Liver (tissue), 9 donors: ENCODE data around the gene KISS1. TPM values are rescaled to one million over a fixed set of nuclear protein-coding genes. Genes with fewer than 3 reads are reported as not detected.

ENCODE experiments used
- DNase-seq: peaks from one replicate; pipeline ENCODE4 v3.0.0-alpha.2; 2017; ENCODE audit warnings: low spot score
- H3K27ac ChIP-seq, 2 donors: one replicate each; pipeline ENCODE4 v1.7.0; 2013; ENCODE audit warnings: inconsistent platforms in 2 of 2, low read length in 2 of 2, control low read depth in 1 of 2, low read depth in 1 of 2, mild to moderate bottlenecking in 1 of 2
- H3K27me3 ChIP-seq, 4 donors: one replicate each; pipeline versions ENCODE4 v1.6.1 to v1.7.0; 2013; ENCODE audit warnings: low read length in 3 of 4, inconsistent platforms in 1 of 4, mild to moderate bottlenecking in 1 of 4, moderate library complexity in 1 of 4; ENCODE audit not compliant: control insufficient read depth in 4 of 4, insufficient read depth in 4 of 4
- H3K36me3 ChIP-seq, 4 donors: one replicate each; pipeline versions ENCODE4 v1.6.1 to v1.7.0; 2013; ENCODE audit warnings: low read length in 3 of 4, mild to moderate bottlenecking in 3 of 4, low read depth in 1 of 4, moderate library complexity in 1 of 4; ENCODE audit not compliant: control insufficient read depth in 4 of 4, insufficient read depth in 3 of 4
- H3K4me1 ChIP-seq, 4 donors: one replicate each; pipeline versions ENCODE4 v1.6.1 to v1.7.0; 2013; ENCODE audit warnings: low read length in 3 of 4, mild to moderate bottlenecking in 3 of 4, moderate library complexity in 1 of 4; ENCODE audit not compliant: control insufficient read depth in 4 of 4, insufficient read depth in 4 of 4
- H3K4me3 ChIP-seq, 3 donors: one replicate each; pipeline versions ENCODE4 v1.6.1 to v1.7.0; 2013; ENCODE audit warnings: low read length in 3 of 3, control low read depth in 1 of 3, low read depth in 1 of 3, mild to moderate bottlenecking in 1 of 3
- H3K9ac ChIP-seq, 2 donors: one replicate each; pipeline ENCODE4 v1.7.0; 2013; ENCODE audit warnings: low read length in 2 of 2, mild to moderate bottlenecking in 2 of 2, moderate library complexity in 2 of 2, control low read depth in 1 of 2, low read depth in 1 of 2
- H3K9me3 ChIP-seq, 4 donors: one replicate each; pipeline versions ENCODE4 v1.6.1 to v1.7.0; 2013; ENCODE audit warnings: low read length in 3 of 4; ENCODE audit not compliant: control insufficient read depth in 4 of 4
- EGR1 ChIP-seq, 2 donors: IDR thresholded peaks; 2 replicates each; pipeline ENCODE4 v1.6.1; 2016 to 2018; ENCODE audit warnings: antibody characterized with exemption in 2 of 2, low read depth in 2 of 2
- FOXA2 ChIP-seq: IDR thresholded peaks from 2 replicates; pipeline ENCODE4 v1.6.1; 2016; ENCODE audit warnings: antibody characterized with exemption
- GABPA ChIP-seq, 2 donors: IDR thresholded peaks in 1 of 2; conservative IDR thresholded peaks in 1 of 2; 2 replicates each; pipeline ENCODE4 v1.6.1; 2016; ENCODE audit warnings: antibody characterized with exemption in 2 of 2, mild to moderate bottlenecking in 1 of 2, moderate library complexity in 1 of 2
- HNF4A ChIP-seq, 2 donors: conservative IDR thresholded peaks; 2 replicates each; pipeline ENCODE4 v1.6.1; 2016; ENCODE audit warnings: antibody characterized with exemption in 2 of 2, mild to moderate bottlenecking in 2 of 2
- NR2F2 ChIP-seq: IDR thresholded peaks from 2 replicates; pipeline ENCODE4 v1.6.1; 2016; ENCODE audit warnings: antibody characterized with exemption
- RAD21 ChIP-seq, 2 donors: IDR thresholded peaks; 2 replicates each; pipeline ENCODE4 v1.6.1; 2016; ENCODE audit warnings: antibody characterized with exemption in 2 of 2, mild to moderate bottlenecking in 2 of 2
- YY1 ChIP-seq: IDR thresholded peaks from 2 replicates; pipeline ENCODE4 v1.6.1; 2016; ENCODE audit warnings: antibody characterized with exemption, mild to moderate bottlenecking
- WGBS: extraction: QIAGEN DNeasy Blood & Tissue Kit; methylation state at CpG from one replicate; pipeline ENCODE4 v1.1.7; 2013; 5-methylcytosine and 5-hydroxymethylcytosine counted together
- polyA plus RNA-seq, 2 donors: library from polyadenylated mRNA; stranded (reverse) in 1 of 2; unstranded in 1 of 2; fragments of 200-250 nt in 1 of 2; fragments of >200 nt in 1 of 2; fragmentation: Nextera tagmentation in 1 of 2; extraction: Ambion mirVana in 1 of 2; gene quantifications; one replicate each; pipeline versions ENCODE4 v1.2.1 to v1.2.3, GENCODE V29; 2013 to 2015
- total RNA-seq, 2 donors: library from RNA; depleted of rRNA; stranded (reverse); fragments of >200 nt; gene quantifications; one replicate each; pipeline ENCODE4 v1.2.3, GENCODE V29; 2014
- TF ChIP-seq, protein P1 (sequence below): IDR thresholded peaks from 2 replicates; pipeline ENCODE4 v1.6.1; 2016; ENCODE audit warnings: antibody characterized with exemption
- TF ChIP-seq, protein P2 (sequence below): IDR thresholded peaks from 2 replicates; pipeline ENCODE4 v1.6.1; 2016; ENCODE audit warnings: antibody characterized with exemption
- TF ChIP-seq, protein P3 (sequence below): IDR thresholded peaks from 2 replicates; pipeline ENCODE4 v1.6.1; 2016; ENCODE audit warnings: antibody characterized with exemption
- TF ChIP-seq, protein P4 (sequence below): IDR thresholded peaks from 2 replicates; pipeline ENCODE4 v1.6.1; 2016; ENCODE audit warnings: antibody characterized with exemption, mild to moderate bottlenecking
- TF ChIP-seq, protein P5 (sequence below): fragments of 150-350 bp; IDR thresholded peaks from 2 replicates; pipeline ENCODE4 v1.5.1; 2017; ENCODE audit warnings: improper control_type of control experiment, low read depth, low read length; ENCODE audit not compliant: missing input control
- donor health status: healthy.
- donor health status: healthy.
- donor health status: healthy.
- donor health status: healthy.
- donor health status: healthy.

KISS1 gene
- total and polyA plus RNA-seq, 4 donors, result 0.50 to 1.4 TPM; not detected in 2

DNA sequence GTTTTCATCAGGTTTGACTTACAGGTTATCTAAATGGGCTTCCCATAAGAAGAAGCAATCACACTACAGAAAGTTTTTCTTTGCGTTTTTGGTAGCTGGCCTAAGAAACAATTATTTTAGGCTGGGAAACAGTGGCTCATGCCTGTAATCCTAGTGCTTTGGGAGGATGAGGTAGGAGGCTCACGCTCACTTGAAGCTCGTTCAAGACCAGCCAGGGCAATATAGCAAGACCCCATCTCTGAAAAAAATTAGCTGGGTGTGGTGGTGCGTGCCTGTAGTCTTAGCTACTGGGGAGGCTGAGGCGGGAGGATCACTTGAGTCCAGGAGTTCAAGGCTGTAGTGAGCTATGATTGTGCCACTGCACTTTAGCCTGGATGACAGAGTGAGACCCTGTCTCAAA is 28.6 kb downstream of the KISS1 start:
- 91% methylated on average over 5 of the region's 5 CpGs for WGBS
- H3K27ac ChIP-seq, result no peak overlapping the region
- no peak for DNase-seq
- H3K4me3 ChIP-seq, result no peak overlapping the region
- H3K36me3 ChIP-seq, result no peaks in the 10 kb centered on the region
- no peak for TF ChIP-seq EGR1 (IDR thresholded peaks at IDR 0.05; ENCODE audit: low read depth in 2 of 2)
- TF ChIP-seq RAD21 (IDR thresholded peaks at IDR 0.05), result no peak
- TF ChIP-seq GABPA (IDR thresholded peaks at IDR 0.05 in 1 of 2, conservative IDR thresholded peaks at IDR 0.05 in 1 of 2), result no peak
- TF ChIP-seq, protein P1, sequence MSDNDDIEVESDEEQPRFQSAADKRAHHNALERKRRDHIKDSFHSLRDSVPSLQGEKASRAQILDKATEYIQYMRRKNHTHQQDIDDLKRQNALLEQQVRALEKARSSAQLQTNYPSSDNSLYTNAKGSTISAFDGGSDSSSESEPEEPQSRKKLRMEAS, result no peak
- no peak for TF ChIP-seq FOXA2
- TF ChIP-seq NR2F2, result no peak
- TF ChIP-seq, protein P2, sequence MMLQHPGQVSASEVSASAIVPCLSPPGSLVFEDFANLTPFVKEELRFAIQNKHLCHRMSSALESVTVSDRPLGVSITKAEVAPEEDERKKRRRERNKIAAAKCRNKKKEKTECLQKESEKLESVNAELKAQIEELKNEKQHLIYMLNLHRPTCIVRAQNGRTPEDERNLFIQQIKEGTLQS, result no peak
- TF ChIP-seq, protein P3, sequence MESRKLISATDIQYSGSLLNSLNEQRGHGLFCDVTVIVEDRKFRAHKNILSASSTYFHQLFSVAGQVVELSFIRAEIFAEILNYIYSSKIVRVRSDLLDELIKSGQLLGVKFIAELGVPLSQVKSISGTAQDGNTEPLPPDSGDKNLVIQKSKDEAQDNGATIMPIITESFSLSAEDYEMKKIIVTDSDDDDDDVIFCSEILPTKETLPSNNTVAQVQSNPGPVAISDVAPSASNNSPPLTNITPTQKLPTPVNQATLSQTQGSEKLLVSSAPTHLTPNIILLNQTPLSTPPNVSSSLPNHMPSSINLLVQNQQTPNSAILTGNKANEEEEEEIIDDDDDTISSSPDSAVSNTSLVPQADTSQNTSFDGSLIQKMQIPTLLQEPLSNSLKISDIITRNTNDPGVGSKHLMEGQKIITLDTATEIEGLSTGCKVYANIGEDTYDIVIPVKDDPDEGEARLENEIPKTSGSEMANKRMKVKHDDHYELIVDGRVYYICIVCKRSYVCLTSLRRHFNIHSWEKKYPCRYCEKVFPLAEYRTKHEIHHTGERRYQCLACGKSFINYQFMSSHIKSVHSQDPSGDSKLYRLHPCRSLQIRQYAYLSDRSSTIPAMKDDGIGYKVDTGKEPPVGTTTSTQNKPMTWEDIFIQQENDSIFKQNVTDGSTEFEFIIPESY, result no peak
- peaks cover 0 to 6% (median 2%) of the 10 kb centered on the region in 4 donors for H3K4me1 ChIP-seq
- H3K9ac ChIP-seq, result no peak overlapping the region
- no peaks in the 10 kb centered on the region for H3K27me3 ChIP-seq
- H3K9me3 ChIP-seq, result peaks cover 0 to 4% (median 0%) of the 10 kb centered on the region in 4 donors

DNA sequence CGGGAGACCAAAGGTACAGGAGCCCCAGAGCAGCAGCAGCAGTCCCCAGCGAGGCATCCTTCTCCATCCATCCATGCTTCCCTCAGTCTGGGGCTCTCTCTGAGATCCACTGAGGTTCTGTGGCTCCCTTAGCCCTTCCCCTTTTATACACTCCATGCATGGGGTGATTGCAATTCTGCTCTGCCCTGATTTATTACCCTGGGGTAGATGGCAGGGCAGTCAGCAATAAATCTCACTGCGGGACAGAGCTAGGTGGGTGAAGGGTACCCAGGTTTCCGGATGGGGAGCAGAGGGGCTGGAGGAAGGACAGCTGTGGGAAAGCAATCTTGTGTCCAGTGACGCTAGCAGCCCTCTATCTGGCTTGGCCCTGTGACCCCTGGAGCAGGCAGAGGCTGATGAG is 30.1 kb downstream of the KISS1 start, which contains the start of gene REN:
TSS of gene REN (minus strand) at position 119 of the 400 bp plus-strand sequence. CDS start at position 75, 44 bp downstream.
- Histone ChIP-seq H3K27ac (no peak within 1 kb of the TSS), H3K9me3 (peaks cover 0 to 4% (median 0%) of the 10 kb centered on the region in 4 donors), H3K27me3 (no peaks in the 10 kb centered on the region), H3K4me3 (no peak within 1 kb of the TSS), H3K4me1 (peaks cover 2 to 19% (median 12%) of the 10 kb centered on the region in 4 donors), H3K36me3 (no peaks in the 10 kb centered on the region), H3K9ac (no peak within 1 kb of the TSS)
- DNase-seq, result no peak
- 65% methylated on average over 5 of the region's 5 CpGs for WGBS
- TF ChIP-seq FOXA2, result no peak
- no peak for TF ChIP-seq YY1
- TF ChIP-seq GABPA (IDR thresholded peaks at IDR 0.05 in 1 of 2, conservative IDR thresholded peaks at IDR 0.05 in 1 of 2), result no peak
- no peak for TF ChIP-seq EGR1 (IDR thresholded peaks at IDR 0.05; ENCODE audit: low read depth in 2 of 2)
- TF ChIP-seq HNF4A (conservative IDR thresholded peaks at IDR 0.05), result no peak
- TF ChIP-seq, protein P3, result no peak

DNA sequence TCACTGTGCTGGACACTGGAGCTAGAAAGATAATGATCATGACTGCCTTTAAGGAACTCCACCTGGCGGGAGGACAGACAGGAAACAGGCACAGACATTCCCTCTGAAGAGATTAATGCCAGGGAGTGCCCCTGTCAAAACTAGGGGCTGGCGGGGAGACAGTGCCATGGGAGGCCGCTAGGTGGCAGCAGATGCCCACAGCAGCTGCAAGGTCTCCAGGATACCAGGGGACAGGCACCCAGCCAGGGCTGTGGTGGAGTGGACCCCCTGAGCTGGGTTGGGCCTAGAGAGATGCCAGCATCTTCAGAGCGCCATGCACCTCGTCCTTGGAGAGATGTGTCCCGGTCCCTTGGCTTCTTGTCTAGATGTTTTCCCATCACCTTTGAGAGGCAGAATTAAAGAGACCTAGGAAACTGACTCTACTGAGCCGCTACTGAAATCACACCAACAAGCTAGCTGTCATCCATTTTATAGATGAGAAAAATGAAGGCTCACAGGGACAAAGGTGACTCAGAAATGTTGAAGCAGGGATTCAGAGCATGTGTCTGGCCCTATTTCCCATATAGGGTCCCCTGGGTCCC is 33.7 kb downstream of the KISS1 start:
- Histone ChIP-seq H3K9ac (peak overlapping the region in 1 of 2 donors; percentile 39), H3K4me1 (peaks cover 2 to 24% (median 14%) of the 10 kb centered on the region in 4 donors), H3K27me3 (no peaks in the 10 kb centered on the region), H3K27ac (peak overlapping the region in 1 of 2 donors; percentile 23), H3K9me3 (no peaks in the 10 kb centered on the region), H3K36me3 (no peaks in the 10 kb centered on the region), H3K4me3 (no peak overlapping the region)
- peak; percentile 86 for DNase-seq
- 14% methylated on average over 7 of the region's 7 CpGs for WGBS
- TF ChIP-seq GABPA (IDR thresholded peaks at IDR 0.05 in 1 of 2, conservative IDR thresholded peaks at IDR 0.05 in 1 of 2), result peak in 1 of 2 donors; percentile 5
- TF ChIP-seq, protein P4, sequence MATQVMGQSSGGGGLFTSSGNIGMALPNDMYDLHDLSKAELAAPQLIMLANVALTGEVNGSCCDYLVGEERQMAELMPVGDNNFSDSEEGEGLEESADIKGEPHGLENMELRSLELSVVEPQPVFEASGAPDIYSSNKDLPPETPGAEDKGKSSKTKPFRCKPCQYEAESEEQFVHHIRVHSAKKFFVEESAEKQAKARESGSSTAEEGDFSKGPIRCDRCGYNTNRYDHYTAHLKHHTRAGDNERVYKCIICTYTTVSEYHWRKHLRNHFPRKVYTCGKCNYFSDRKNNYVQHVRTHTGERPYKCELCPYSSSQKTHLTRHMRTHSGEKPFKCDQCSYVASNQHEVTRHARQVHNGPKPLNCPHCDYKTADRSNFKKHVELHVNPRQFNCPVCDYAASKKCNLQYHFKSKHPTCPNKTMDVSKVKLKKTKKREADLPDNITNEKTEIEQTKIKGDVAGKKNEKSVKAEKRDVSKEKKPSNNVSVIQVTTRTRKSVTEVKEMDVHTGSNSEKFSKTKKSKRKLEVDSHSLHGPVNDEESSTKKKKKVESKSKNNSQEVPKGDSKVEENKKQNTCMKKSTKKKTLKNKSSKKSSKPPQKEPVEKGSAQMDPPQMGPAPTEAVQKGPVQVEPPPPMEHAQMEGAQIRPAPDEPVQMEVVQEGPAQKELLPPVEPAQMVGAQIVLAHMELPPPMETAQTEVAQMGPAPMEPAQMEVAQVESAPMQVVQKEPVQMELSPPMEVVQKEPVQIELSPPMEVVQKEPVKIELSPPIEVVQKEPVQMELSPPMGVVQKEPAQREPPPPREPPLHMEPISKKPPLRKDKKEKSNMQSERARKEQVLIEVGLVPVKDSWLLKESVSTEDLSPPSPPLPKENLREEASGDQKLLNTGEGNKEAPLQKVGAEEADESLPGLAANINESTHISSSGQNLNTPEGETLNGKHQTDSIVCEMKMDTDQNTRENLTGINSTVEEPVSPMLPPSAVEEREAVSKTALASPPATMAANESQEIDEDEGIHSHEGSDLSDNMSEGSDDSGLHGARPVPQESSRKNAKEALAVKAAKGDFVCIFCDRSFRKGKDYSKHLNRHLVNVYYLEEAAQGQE, result no peak
- TF ChIP-seq, protein P3, result no peak
- peak in 1 of 2 donors; percentile 7 for TF ChIP-seq HNF4A (conservative IDR thresholded peaks at IDR 0.05)
- no peak for TF ChIP-seq NR2F2
- TF ChIP-seq, protein P5, sequence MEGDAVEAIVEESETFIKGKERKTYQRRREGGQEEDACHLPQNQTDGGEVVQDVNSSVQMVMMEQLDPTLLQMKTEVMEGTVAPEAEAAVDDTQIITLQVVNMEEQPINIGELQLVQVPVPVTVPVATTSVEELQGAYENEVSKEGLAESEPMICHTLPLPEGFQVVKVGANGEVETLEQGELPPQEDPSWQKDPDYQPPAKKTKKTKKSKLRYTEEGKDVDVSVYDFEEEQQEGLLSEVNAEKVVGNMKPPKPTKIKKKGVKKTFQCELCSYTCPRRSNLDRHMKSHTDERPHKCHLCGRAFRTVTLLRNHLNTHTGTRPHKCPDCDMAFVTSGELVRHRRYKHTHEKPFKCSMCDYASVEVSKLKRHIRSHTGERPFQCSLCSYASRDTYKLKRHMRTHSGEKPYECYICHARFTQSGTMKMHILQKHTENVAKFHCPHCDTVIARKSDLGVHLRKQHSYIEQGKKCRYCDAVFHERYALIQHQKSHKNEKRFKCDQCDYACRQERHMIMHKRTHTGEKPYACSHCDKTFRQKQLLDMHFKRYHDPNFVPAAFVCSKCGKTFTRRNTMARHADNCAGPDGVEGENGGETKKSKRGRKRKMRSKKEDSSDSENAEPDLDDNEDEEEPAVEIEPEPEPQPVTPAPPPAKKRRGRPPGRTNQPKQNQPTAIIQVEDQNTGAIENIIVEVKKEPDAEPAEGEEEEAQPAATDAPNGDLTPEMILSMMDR, result peak; percentile 99
- peak; percentile 99 for TF ChIP-seq RAD21 (IDR thresholded peaks at IDR 0.05)
